Measurements from ENCODE around the gene SIDT2. TPM values are rescaled to one million over a fixed set of nuclear protein-coding genes. Genes with fewer than 3 reads are reported as not detected.
A peak's percentile ranks its signal among the peaks of the same experiment; 100 is the strongest.

SIDT2 gene
- total RNA-seq, 3 donors from 2014 or later (not counting 1 experiment from before 2014, with no cell fraction given) = 80.0 to 111 (median 82.0) TPM

GRCh38 chr11:117230286-117230961, 51.9 kb downstream of the SIDT2 start:
- peak overlapping the region; percentile 99 for H3K27ac ChIP-seq (ENCODE audit: low read length)
- H3K4me3 ChIP-seq (ENCODE audit: low read length) = peak overlapping the region; percentile 98
- WGBS (ENCODE audit: insufficient coverage) = 22% methylated on average over 11 of the region's 12 CpGs
- H3K4me1 ChIP-seq (ENCODE audit: control insufficient read depth, insufficient read depth, low read length) = peaks cover 40% of the 10 kb centered on the region
- Mint-ChIP-seq H3K4me1 (peaks cover 47 to 64% of the 10 kb centered on the region in 2 donors), H3K36me3 (no peaks in the 10 kb centered on the region), H3K27me3 (ENCODE audit: low read depth in 2 of 2) (no peaks in the 10 kb centered on the region), H3K4me3 (peak overlapping the region; percentile 96), H3K9me3 (no peaks in the 10 kb centered on the region), H3K27ac (peak overlapping the region; percentile 93 to 99)
- H3K9me3 ChIP-seq (ENCODE audit: control insufficient read depth, insufficient read depth, low read length) = no peaks in the 10 kb centered on the region
- H3K27me3 ChIP-seq (ENCODE audit: control insufficient read depth, insufficient read depth, low read length) = no peaks in the 10 kb centered on the region
- peaks cover 38% of the 10 kb centered on the region for H3K36me3 ChIP-seq (ENCODE audit: control insufficient read depth, insufficient read depth, low read length)
- no peak for TF ChIP-seq CTCF (IDR thresholded peaks at IDR 0.05)
- peak; percentile 43 to 81 for DNase-seq
- ATAC-seq = peak; percentile 46 to 58 (median 53)
- intact Hi-C loops (cut with micrococcal nuclease) = loop anchor here (1.0 to 5.0 kb wide), 5 partner anchors 51 to 458 kb away; partner anchors contain the start of genes BUD13, CEP164 and PAFAH1B2

- Mint-ChIP-seq H3K4me1 (peaks cover 47 to 63% of the 10 kb centered on the region in 2 donors), H3K27ac (peak overlapping the region; percentile 93 to 99), H3K27me3 (ENCODE audit: low read depth in 2 of 2) (no peaks in the 10 kb centered on the region), H3K9me3 (no peaks in the 10 kb centered on the region), H3K4me3 (peak overlapping the region; percentile 96), H3K36me3 (no peaks in the 10 kb centered on the region)
- Histone ChIP-seq H3K36me3 (ENCODE audit: control insufficient read depth, insufficient read depth, low read length) (peaks cover 31% of the 10 kb centered on the region), H3K27ac (ENCODE audit: low read length) (peak overlapping the region; percentile 99), H3K27me3 (ENCODE audit: control insufficient read depth, insufficient read depth, low read length) (no peaks in the 10 kb centered on the region), H3K9me3 (ENCODE audit: control insufficient read depth, insufficient read depth, low read length) (no peaks in the 10 kb centered on the region), H3K4me1 (ENCODE audit: control insufficient read depth, insufficient read depth, low read length) (peaks cover 40% of the 10 kb centered on the region), H3K4me3 (ENCODE audit: low read length) (peak overlapping the region; percentile 98)
- no peak for DNase-seq
- 11% methylated on average over 14 of the region's 14 CpGs for WGBS (ENCODE audit: insufficient coverage)
- no peak for ATAC-seq
- TF ChIP-seq CTCF (IDR thresholded peaks at IDR 0.05) = no peak
- intact Hi-C loops (cut with micrococcal nuclease) = loop anchor here (1.0 to 5.0 kb wide), 5 partner anchors 52 to 459 kb away; partner anchors contain the start of genes BUD13, CEP164 and PAFAH1B2
These were observed 52.7 kb downstream of the SIDT2 start for GRCh38 chr11:117230999-117231841.

DNA sequence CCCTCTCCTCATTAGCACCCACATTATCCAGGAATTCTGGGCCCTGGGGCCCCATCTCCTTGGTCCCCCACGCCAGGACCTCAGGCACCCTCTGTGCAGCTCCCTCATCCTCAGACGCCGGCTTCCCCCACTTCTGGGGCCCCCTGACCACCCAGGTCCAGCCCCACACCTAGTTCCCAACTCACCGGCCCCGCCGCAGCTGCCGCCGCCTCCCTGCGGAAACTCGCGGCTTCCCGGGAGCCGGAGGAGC, 53.2 kb downstream of the SIDT2 start, which contains the start of gene PCSK7:
PCSK7 (minus strand) TSS at position 232 of the 250 bp plus-strand sequence. CDS start 2,229 bp downstream, outside the sequence.
- 0% methylated on average over 13 of the region's 13 CpGs for WGBS (ENCODE audit: insufficient coverage)
- Mint-ChIP-seq H3K4me3 (peak within 1 kb of the TSS; percentile 96), H3K4me1 (peaks cover 42 to 58% of the 10 kb centered on the region in 2 donors), H3K27ac (peak within 1 kb of the TSS; percentile 93 to 99), H3K9me3 (no peaks in the 10 kb centered on the region), H3K36me3 (no peaks in the 10 kb centered on the region), H3K27me3 (ENCODE audit: low read depth in 2 of 2) (no peaks in the 10 kb centered on the region)
- intact Hi-C loops (cut with micrococcal nuclease) = loop anchor here (5.0 kb wide), 2 partner anchors 96 to 459 kb away; partner anchors contain the start of genes BUD13 and CEP164
- H3K27me3 ChIP-seq (ENCODE audit: control insufficient read depth, insufficient read depth, low read length) = no peaks in the 10 kb centered on the region
- H3K36me3 ChIP-seq (ENCODE audit: control insufficient read depth, insufficient read depth, low read length) = peaks cover 26% of the 10 kb centered on the region
- TF ChIP-seq CTCF (IDR thresholded peaks at IDR 0.05) = no peak
- no peak for DNase-seq
- peaks cover 37% of the 10 kb centered on the region for H3K4me1 ChIP-seq (ENCODE audit: control insufficient read depth, insufficient read depth, low read length)
- H3K4me3 ChIP-seq (ENCODE audit: low read length) = peak within 1 kb of the TSS; percentile 98
- no peaks in the 10 kb centered on the region for H3K9me3 ChIP-seq (ENCODE audit: control insufficient read depth, insufficient read depth, low read length)
- ATAC-seq = no peak
- peak within 1 kb of the TSS; percentile 99 for H3K27ac ChIP-seq (ENCODE audit: low read length)
